ENCODE results near the gene CMPK2. TPM values are rescaled to one million over a fixed set of nuclear protein-coding genes. Genes with fewer than 3 reads are reported as not detected.
A peak's percentile ranks its signal among the peaks of the same experiment; 100 is the strongest.

The CMPK2 gene
- polyA plus RNA-seq, 2 donors = 0.71 to 0.96 TPM

GRCh38 chr2:6881046-6881445 lies 15.3 kb upstream of the CMPK2 start:
- WGBS, 2 donors = 82 to 86% methylated on average over 1 of the region's 1 CpG
- no peaks in the 10 kb centered on the region for H3K36me3 ChIP-seq (ENCODE audit: control insufficient read depth in 2 of 2, insufficient read depth in 2 of 2, low read length in 1 of 2)
- peaks cover 2 to 6% of the 10 kb centered on the region in 2 donors for H3K4me1 ChIP-seq (ENCODE audit: control insufficient read depth in 2 of 2, insufficient read depth in 2 of 2, low read length in 1 of 2)
- H3K27me3 ChIP-seq (ENCODE audit: control insufficient read depth in 1 of 2, insufficient read depth in 2 of 2, low read length in 2 of 2) = no peaks in the 10 kb centered on the region
- no peak overlapping the region for H3K27ac ChIP-seq (ENCODE audit: low read depth in 2 of 2, low read length in 1 of 2)
- no peaks in the 10 kb centered on the region for H3K9me3 ChIP-seq (ENCODE audit: control insufficient read depth in 2 of 2, insufficient read depth in 1 of 2, low read depth in 1 of 2, low read length in 1 of 2)
- no peak overlapping the region for H3K4me3 ChIP-seq (ENCODE audit: low read depth in 1 of 2, low read length in 2 of 2)

DNA sequence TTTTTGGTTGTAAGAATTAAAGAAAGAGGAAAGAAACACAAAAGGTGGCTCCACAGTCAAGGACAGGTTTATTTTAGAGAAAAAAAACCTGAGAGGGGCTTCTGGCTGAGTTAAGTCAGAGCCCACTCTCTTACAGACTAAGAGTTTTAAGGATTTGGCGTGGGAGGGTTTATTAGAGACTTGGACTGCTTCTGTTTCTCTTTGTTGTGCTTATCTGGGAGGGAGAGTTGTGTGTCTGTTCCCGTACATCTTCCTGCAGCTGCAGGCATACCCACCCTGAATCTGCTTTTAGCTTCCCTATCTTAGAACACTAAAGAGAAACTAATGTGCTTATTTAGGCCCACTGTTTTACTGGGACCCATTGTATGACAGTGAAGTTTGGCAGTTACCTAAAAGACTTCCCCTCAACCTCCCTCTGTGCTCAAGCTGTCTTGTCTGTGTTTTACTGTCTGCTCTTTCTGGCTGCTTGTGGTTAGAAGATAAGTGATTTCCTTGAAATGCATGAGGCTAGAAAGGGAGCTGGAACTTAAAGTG lies 14.6 kb upstream of the CMPK2 start:
- Histone ChIP-seq H3K9me3 (ENCODE audit: control insufficient read depth in 2 of 2, insufficient read depth in 1 of 2, low read depth in 1 of 2, low read length in 1 of 2) (no peaks in the 10 kb centered on the region), H3K36me3 (ENCODE audit: control insufficient read depth in 2 of 2, insufficient read depth in 2 of 2, low read length in 1 of 2) (no peaks in the 10 kb centered on the region), H3K27me3 (ENCODE audit: control insufficient read depth in 1 of 2, insufficient read depth in 2 of 2, low read length in 2 of 2) (no peaks in the 10 kb centered on the region), H3K4me1 (ENCODE audit: control insufficient read depth in 2 of 2, insufficient read depth in 2 of 2, low read length in 1 of 2) (peaks cover 2 to 6% of the 10 kb centered on the region in 2 donors), H3K4me3 (ENCODE audit: low read depth in 1 of 2, low read length in 2 of 2) (no peak overlapping the region), H3K27ac (ENCODE audit: low read depth in 2 of 2, low read length in 1 of 2) (no peak overlapping the region)
- WGBS, 2 donors = 76 to 82% methylated on average over 2 of the region's 2 CpGs

GRCh38 chr2:6879011-6879410 lies 13.3 kb upstream of the CMPK2 start:
- 51 to 68% methylated on average over 2 of the region's 2 CpGs for WGBS, 2 donors
- Histone ChIP-seq H3K36me3 (ENCODE audit: control insufficient read depth in 2 of 2, insufficient read depth in 2 of 2, low read length in 1 of 2) (no peaks in the 10 kb centered on the region), H3K4me3 (ENCODE audit: low read depth in 1 of 2, low read length in 2 of 2) (no peak overlapping the region)

GRCh38 chr2:6878549-6878948 lies 12.8 kb upstream of the CMPK2 start:
- H3K4me3 ChIP-seq (ENCODE audit: low read depth in 1 of 2, low read length in 2 of 2) = no peak overlapping the region
- peaks cover 2 to 6% of the 10 kb centered on the region in 2 donors for H3K4me1 ChIP-seq (ENCODE audit: control insufficient read depth in 2 of 2, insufficient read depth in 2 of 2, low read length in 1 of 2)
- WGBS, 2 donors = 72 to 73% methylated on average over 4 of the region's 4 CpGs
- H3K27ac ChIP-seq (ENCODE audit: low read depth in 2 of 2, low read length in 1 of 2) = no peak overlapping the region
- no peaks in the 10 kb centered on the region for H3K9me3 ChIP-seq (ENCODE audit: control insufficient read depth in 2 of 2, insufficient read depth in 1 of 2, low read depth in 1 of 2, low read length in 1 of 2)
- H3K27me3 ChIP-seq (ENCODE audit: control insufficient read depth in 1 of 2, insufficient read depth in 2 of 2, low read length in 2 of 2) = no peaks in the 10 kb centered on the region
- H3K36me3 ChIP-seq (ENCODE audit: control insufficient read depth in 2 of 2, insufficient read depth in 2 of 2, low read length in 1 of 2) = no peaks in the 10 kb centered on the region

More at GRCh38 chr2:6879011-6879410, 13.3 kb upstream of the CMPK2 start:
- Histone ChIP-seq H3K4me1 (ENCODE audit: control insufficient read depth in 2 of 2, insufficient read depth in 2 of 2, low read length in 1 of 2) (peaks cover 2 to 6% of the 10 kb centered on the region in 2 donors), H3K27me3 (ENCODE audit: control insufficient read depth in 1 of 2, insufficient read depth in 2 of 2, low read length in 2 of 2) (no peaks in the 10 kb centered on the region), H3K27ac (ENCODE audit: low read depth in 2 of 2, low read length in 1 of 2) (no peak overlapping the region), H3K9me3 (ENCODE audit: control insufficient read depth in 2 of 2, insufficient read depth in 1 of 2, low read depth in 1 of 2, low read length in 1 of 2) (no peaks in the 10 kb centered on the region)

- peak within 1 kb of the TSS; percentile 52 to 55 for H3K27ac ChIP-seq (ENCODE audit: low read depth in 2 of 2, low read length in 1 of 2)
- H3K36me3 ChIP-seq (ENCODE audit: control insufficient read depth in 2 of 2, insufficient read depth in 2 of 2, low read length in 1 of 2) = no peaks in the 10 kb centered on the region
- H3K4me3 ChIP-seq (ENCODE audit: low read depth in 1 of 2, low read length in 2 of 2) = peak within 1 kb of the TSS; percentile 39 to 62
- no peaks in the 10 kb centered on the region for H3K27me3 ChIP-seq (ENCODE audit: control insufficient read depth in 1 of 2, insufficient read depth in 2 of 2, low read length in 2 of 2)
- WGBS, 2 donors = 27% methylated on average over 10 of the region's 10 CpGs
- H3K9me3 ChIP-seq (ENCODE audit: control insufficient read depth in 2 of 2, insufficient read depth in 1 of 2, low read depth in 1 of 2, low read length in 1 of 2) = no peaks in the 10 kb centered on the region
- H3K4me1 ChIP-seq (ENCODE audit: control insufficient read depth in 2 of 2, insufficient read depth in 2 of 2, low read length in 1 of 2) = peaks cover 2 to 6% of the 10 kb centered on the region in 2 donors
Measured at GRCh38 chr2:6877402-6878304, 11.9 kb upstream of the CMPK2 start, which contains the start of gene RSAD2. RSAD2 (plus strand) TSS chr2:6877777; CDS start chr2:6877801, 24 bp downstream.

- peaks cover 2 to 6% of the 10 kb centered on the region in 2 donors for H3K4me1 ChIP-seq (ENCODE audit: control insufficient read depth in 2 of 2, insufficient read depth in 2 of 2, low read length in 1 of 2)
- no peaks in the 10 kb centered on the region for H3K9me3 ChIP-seq (ENCODE audit: control insufficient read depth in 2 of 2, insufficient read depth in 1 of 2, low read depth in 1 of 2, low read length in 1 of 2)
- H3K27ac ChIP-seq (ENCODE audit: low read depth in 2 of 2, low read length in 1 of 2) = no peak overlapping the region
- no peaks in the 10 kb centered on the region for H3K36me3 ChIP-seq (ENCODE audit: control insufficient read depth in 2 of 2, insufficient read depth in 2 of 2, low read length in 1 of 2)
- H3K4me3 ChIP-seq (ENCODE audit: low read depth in 1 of 2, low read length in 2 of 2) = no peak overlapping the region
- 81 to 86% methylated on average over 1 of the region's 1 CpG for WGBS, 2 donors
- no peaks in the 10 kb centered on the region for H3K27me3 ChIP-seq (ENCODE audit: control insufficient read depth in 1 of 2, insufficient read depth in 2 of 2, low read length in 2 of 2)
Measured at GRCh38 chr2:6876309-6876708, 10.6 kb upstream of the CMPK2 start.

- Histone ChIP-seq H3K9me3 (ENCODE audit: control insufficient read depth in 2 of 2, insufficient read depth in 1 of 2, low read depth in 1 of 2, low read length in 1 of 2) (no peaks in the 10 kb centered on the region), H3K4me1 (ENCODE audit: control insufficient read depth in 2 of 2, insufficient read depth in 2 of 2, low read length in 1 of 2) (peaks cover 2 to 6% of the 10 kb centered on the region in 2 donors), H3K27ac (ENCODE audit: low read depth in 2 of 2, low read length in 1 of 2) (no peak overlapping the region), H3K36me3 (ENCODE audit: control insufficient read depth in 2 of 2, insufficient read depth in 2 of 2, low read length in 1 of 2) (no peaks in the 10 kb centered on the region), H3K27me3 (ENCODE audit: control insufficient read depth in 1 of 2, insufficient read depth in 2 of 2, low read length in 2 of 2) (no peaks in the 10 kb centered on the region), H3K4me3 (ENCODE audit: low read depth in 1 of 2, low read length in 2 of 2) (no peak overlapping the region)
- 97 to 98% methylated on average over 3 of the region's 3 CpGs for WGBS, 2 donors
Measured at GRCh38 chr2:6874032-6874431, 8.3 kb upstream of the CMPK2 start.

DNA sequence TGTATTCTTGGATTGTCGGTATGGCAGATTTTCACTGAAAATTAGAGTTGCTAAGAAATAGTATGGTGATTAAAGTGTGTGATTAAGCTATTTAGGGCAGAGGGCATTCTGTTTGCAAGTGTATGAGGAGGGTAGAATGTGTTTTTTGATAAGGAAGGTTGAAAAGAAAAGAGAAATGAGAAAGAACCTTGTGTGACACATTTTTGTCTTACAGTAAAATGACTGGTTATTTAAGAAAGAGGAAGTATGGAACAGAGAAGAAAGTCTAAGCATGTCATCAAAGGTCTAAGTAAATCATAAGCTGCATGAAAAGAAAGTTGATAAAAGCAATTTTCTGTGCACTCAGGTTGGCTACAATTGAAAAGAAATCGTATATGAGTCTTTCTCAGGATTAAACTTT lies 6.7 kb upstream of the CMPK2 start:
- 85 to 87% methylated on average over 2 of the region's 2 CpGs for WGBS, 2 donors
- Histone ChIP-seq H3K4me3 (ENCODE audit: low read depth in 1 of 2, low read length in 2 of 2) (no peak overlapping the region), H3K36me3 (ENCODE audit: control insufficient read depth in 2 of 2, insufficient read depth in 2 of 2, low read length in 1 of 2) (no peaks in the 10 kb centered on the region), H3K9me3 (ENCODE audit: control insufficient read depth in 2 of 2, insufficient read depth in 1 of 2, low read depth in 1 of 2, low read length in 1 of 2) (no peaks in the 10 kb centered on the region), H3K27me3 (ENCODE audit: control insufficient read depth in 1 of 2, insufficient read depth in 2 of 2, low read length in 2 of 2) (no peaks in the 10 kb centered on the region), H3K27ac (ENCODE audit: low read depth in 2 of 2, low read length in 1 of 2) (no peak overlapping the region), H3K4me1 (ENCODE audit: control insufficient read depth in 2 of 2, insufficient read depth in 2 of 2, low read length in 1 of 2) (no peaks in the 10 kb centered on the region)

- Histone ChIP-seq H3K27me3 (ENCODE audit: control insufficient read depth in 1 of 2, insufficient read depth in 2 of 2, low read length in 2 of 2) (no peaks in the 10 kb centered on the region), H3K27ac (ENCODE audit: low read depth in 2 of 2, low read length in 1 of 2) (no peak overlapping the region), H3K36me3 (ENCODE audit: control insufficient read depth in 2 of 2, insufficient read depth in 2 of 2, low read length in 1 of 2) (no peaks in the 10 kb centered on the region), H3K9me3 (ENCODE audit: control insufficient read depth in 2 of 2, insufficient read depth in 1 of 2, low read depth in 1 of 2, low read length in 1 of 2) (no peaks in the 10 kb centered on the region), H3K4me1 (ENCODE audit: control insufficient read depth in 2 of 2, insufficient read depth in 2 of 2, low read length in 1 of 2) (no peaks in the 10 kb centered on the region), H3K4me3 (ENCODE audit: low read depth in 1 of 2, low read length in 2 of 2) (no peak overlapping the region)
- WGBS, 2 donors = 88% methylated on average over 7 of the region's 7 CpGs
Measured at GRCh38 chr2:6866982-6867381, 1.3 kb upstream of the CMPK2 start.

All from esophagus (tissue), 2 donors.